ENCODE measurements around the gene GNPDA1.
A peak's percentile ranks its signal among the peaks of the same experiment; 100 is the strongest.

Gene GNPDA1

DNA sequence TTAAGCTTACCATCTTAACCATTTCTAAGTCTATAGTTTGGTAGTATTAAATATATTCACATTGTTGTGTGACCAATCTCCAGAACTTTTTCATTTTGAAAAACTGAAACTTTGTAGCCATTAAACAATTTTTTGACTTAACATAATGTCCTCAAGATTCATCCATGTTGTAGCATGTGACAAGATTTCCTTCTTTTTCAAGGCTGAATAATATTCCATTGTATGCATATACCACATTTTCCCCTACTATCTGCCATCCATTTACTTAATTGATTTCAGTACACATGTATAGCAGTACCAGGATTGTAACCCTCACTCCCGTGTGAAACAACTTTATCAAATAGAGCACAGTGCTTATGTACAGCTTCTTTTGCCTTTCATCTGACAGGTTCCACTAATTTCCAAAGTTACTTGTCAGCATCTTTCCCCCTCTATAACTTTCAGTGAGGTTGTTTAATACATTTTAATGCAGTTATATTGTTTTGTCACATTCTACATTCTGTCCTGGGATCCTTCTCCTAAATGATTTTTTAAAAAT, 7.4 kb upstream of the GNPDA1 start:
- DNase-seq = no peak

DNA sequence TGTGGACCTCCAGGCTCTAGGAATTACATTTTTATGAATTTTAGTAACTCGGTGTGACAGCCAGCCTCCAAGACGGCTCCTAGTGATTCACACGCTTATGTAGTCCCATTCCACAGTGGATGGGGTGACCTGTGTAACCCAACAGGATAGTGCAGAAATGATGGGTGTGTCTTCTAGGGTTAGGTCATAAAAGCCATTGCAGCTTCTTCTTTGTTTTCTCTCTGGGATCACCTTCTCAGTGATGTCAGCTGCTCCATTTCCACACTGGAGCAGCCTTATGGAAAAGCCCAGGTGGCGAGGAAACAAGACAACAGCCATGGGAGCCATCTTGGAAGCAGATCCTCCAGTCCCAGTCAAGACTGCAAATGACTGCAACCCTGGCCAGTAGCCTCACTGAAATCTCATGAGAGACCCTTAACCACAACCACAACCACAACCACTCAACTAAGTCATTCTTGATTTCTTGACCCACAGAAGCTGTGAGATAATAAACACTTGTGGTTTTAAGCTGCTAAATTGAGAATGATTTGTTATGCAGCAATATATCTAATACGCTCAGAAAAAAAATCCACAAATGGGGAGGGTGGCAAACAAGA, 5.1 kb upstream of the GNPDA1 start:
- DNase-seq = no peak

DNA sequence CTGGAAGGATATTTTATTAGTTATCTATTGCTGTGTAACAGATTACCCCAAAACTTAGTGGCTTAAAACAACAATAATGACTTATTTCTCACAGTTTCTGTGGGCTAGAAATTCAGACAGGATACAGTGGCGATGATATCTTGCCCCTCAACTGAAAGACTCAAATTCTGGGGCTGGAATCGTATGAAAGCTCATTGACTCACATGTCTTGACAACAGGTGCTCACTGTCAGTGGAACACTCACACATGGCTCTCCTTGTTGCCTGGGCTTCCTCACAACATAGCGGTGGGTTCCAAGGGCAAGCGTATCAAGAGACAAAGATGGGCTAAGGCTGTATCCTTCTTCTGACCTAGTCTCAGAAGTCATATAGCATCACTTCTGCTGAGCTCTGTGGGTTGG, 3.7 kb upstream of the GNPDA1 start:
- no peak for DNase-seq

DNA sequence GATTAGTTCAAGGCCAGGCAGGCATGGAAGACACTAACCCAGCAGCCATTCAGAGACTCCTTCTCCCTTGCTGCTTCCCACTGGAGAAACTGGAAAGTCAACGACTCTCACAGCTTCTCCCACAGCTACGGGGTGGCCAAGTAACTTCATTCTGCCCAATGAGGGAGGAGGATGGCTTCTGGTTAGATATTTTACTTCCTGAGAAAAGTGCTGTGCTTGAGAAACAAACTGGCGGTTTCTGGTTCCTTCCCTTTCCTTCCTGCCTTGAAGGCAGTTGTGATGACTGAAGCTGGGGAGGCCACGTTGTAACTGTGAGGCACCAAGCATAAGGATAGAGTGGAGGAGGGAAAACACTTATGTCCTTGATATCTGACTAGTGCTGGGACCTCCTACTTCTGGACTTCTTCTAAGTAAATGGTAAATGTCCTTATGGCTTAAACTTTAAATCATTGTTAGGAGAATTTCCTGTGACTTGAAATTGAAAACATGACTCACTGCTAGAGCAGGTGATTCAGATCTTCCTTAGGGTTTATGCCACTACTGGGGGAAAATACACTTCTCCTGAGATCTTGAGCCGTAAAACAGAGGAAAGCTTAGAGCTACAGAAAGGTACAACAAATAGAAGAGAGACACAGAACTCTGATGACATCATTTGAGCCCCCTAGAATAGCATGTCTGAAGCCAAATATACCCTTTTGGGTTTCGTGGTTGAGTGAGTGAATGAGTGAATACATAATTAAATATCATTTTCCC, 3.1 kb upstream of the GNPDA1 start:
- peak; percentile 70 for DNase-seq

DNA sequence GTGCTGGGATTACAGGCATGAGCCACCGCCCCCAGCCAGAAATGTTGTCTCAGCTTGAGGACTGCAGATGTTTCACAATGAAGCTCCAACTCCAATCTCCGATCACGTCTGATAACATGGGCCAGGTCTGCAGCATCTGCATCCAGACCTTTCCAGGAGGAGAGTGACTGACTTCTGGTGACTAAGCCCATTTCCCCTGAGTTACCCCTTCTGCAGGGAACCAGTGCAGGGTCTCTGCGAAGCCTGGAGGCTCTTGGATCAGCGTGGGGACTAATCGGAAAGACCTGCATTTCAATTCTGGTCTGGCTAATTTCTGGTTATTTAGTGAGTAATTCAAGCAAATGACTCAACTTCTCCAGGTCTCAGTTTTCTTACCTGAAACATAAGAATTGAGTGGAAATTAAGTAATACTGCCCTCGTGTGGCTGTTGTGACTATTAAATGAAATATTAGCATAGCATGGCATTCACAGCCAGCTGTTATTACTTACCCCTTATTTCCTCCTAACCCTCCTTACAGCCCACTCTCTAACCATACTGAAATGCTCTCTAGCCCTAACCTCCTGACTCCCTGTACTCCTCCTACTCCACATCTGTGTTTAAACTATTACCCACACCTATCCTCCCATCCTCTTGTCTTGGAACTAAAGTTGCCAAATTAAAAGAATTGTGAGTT, 2.2 kb upstream of the GNPDA1 start:
- peak; percentile 84 for DNase-seq

DNA sequence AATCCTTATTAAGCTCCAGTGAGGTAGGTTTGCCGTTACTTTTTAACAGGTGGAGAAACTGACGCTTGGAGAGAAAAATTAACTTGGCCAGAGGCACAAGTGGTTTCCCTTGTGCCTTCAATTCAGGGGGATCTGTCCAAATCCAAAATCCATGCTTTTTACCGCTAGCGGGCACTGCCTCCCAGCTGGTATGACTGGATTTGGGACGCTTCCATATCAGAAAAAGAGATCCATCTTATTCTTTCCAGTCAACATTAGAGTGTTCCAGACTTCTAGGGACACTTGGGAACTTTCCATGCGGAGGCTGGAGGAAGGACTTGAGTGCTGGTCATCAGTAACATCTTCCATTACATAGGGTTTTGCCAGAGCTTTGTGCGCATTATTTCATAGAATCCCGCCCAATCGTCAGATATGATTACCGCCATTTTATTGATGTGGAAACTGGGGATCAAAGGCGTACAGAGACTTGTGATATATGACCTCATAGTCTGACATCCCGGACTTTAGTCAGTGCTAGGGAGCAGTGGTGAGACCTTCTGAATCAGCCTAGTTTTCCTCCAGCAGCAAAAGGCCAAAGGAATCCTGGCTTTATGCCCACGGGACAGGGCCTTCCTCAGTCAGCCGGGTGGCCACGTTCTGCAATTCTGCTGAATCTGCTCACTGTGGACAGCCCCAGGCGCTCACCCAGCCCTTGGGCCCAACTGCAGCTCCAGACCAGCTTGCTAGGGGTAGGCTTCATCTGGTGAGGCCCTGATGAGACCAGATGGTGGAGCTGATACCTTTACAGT, 1.1 kb upstream of the GNPDA1 start:
- peak; percentile 65 for DNase-seq

DNA sequence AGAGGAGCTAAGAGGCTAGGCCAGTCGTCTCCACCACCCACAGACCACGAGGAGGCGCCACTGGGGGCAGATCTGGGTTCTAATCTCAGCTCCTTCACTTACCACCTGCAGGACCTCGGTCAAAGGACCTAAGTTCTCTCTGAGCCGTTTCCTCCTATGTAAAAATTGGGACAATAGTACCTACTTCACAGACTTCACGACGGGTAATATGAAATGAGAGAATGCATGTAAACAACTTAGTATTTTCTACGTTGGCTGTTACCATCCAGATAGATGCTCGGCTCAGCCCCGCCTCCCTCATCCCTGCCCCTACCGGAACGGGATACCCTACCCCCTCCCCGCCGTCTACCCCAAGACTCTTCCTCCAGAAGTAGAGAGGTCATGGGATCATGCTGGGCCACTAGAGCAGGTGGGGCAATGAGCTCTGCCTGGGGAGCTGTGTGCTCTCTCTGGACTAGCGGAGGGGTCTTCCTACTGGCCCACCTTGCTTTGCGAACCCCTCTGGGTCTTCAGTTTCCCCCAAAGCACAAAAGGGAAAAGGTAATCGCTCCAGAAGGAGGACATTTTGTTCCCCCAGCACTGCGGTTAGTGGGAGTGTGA, 541 bp downstream of the GNPDA1 start:
- peak; percentile 57 for DNase-seq

DNA sequence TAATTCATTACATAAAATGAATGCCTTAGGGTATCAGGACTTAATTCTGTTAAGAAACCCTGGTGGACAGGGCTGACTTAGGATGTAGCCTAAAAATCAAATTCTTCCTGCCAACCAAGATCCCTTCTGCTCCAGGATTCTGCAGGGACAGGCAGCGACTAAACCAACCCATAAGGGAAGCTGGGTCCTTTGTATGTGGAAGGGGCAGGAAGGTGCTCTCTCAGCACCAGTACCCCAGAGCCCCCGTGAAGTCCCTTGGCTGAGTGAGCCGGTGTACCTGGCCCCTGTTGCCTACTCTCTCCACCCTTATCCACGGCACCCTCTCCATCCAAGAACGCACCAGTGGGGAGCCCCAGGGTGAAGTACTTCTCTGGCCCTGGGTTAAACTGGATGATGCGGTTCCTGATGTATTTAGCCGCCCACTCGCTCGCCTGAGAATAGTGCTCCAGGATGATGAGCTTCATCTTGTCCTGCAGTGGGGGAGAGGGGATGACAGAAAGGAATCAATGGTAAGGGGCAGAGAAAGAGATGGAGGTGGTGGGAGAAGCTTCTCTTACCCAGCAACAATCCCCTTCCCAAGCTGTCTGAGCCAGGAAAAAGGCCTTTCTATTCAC, 1.1 kb downstream of the GNPDA1 start:
- no peak for DNase-seq

DNA sequence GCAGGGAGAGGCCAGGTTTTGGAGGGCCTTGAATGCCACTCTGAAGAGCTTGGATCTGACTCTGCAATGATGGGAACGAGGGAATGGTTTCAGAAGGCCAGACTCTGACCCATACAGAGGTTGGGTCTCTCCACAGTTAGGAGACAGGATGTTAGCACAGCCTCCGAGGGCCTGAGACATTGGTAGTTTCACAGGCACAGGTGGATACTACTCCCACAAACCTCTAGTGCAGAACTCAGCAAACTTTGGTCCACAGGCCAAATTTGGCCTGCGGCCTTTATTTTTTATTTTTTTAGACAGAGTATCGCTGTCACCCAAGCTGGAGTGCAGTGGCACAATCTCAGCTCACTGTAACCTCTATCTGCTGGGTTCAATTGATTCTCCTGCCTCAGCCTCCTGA, 2.9 kb downstream of the GNPDA1 start:
- peak; percentile 27 for DNase-seq

DNA sequence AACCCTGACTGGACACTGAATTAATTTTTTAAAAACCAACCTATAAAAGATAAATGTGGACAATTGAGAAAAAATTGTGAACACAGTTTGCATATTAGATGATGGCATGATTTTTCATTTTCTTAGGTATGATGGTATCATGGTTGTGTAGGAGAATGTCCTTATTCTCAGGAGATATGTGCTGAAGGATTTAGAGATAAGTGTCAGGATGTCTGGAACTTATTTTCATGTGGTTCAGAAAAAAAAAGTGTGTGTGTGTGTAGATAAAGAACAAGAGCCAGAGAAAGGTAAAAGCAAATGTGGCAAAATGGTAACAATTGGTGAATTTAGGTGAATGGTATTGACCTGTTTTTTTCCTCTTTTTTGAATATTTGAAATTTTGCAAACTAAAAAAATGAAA, 4.0 kb downstream of the GNPDA1 start:
- DNase-seq = no peak

DNA sequence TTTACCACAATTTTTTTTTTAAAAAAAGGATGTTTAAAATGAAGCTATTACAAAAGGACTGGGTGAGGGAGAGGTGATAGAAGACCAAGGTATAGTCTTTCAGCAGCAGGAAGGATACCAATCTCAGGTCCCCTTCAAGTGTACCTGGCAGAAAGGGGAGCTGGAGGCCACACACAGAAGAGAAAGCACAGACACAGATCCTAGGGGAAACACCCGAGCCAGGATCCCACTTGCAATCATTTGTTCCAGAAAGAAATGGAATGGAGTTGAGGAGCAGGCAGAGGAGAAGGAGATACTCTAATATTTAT, 5.6 kb downstream of the GNPDA1 start:
- DNase-seq = no peak

DNA sequence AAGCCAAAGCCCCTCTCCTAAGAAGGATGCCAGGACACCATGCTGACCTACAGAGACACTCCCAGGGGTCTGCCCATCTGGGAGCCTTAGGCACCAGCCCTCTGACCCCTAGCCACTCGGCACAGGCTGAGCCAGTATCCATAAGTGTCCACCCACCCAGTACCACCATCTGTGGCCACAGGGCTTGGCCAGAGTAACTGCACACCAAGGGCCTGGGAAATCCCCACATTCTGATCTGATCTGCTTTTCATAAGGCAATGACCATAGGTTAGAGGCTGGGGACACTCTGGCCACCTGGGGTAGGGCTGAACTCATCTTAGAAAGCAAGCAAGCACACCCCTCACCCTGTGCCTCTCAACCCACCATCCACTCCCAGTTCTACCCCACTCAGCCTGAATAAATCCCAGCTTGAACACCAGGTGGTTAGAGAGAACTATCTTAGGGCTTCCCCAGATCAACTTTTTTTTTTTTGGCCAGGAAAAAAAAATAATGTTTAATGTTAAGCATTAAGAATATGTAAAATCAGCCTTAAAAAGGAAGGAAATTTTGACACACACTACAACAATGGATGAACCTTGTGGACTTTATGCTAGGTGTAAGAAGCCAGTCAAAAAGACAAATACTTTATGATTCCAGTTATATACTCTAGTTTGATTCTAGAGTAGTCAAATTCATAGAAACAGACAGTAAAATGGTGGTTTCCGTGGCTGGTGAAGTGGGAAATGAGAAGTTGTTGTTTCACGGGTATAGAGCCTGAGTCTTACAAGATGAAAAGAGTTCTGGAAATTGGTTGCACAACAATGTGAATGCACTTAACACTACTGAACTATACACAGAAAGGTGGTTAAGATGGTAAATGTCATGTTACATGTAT, 6.2 kb downstream of the GNPDA1 start:
- no peak for DNase-seq

DNA sequence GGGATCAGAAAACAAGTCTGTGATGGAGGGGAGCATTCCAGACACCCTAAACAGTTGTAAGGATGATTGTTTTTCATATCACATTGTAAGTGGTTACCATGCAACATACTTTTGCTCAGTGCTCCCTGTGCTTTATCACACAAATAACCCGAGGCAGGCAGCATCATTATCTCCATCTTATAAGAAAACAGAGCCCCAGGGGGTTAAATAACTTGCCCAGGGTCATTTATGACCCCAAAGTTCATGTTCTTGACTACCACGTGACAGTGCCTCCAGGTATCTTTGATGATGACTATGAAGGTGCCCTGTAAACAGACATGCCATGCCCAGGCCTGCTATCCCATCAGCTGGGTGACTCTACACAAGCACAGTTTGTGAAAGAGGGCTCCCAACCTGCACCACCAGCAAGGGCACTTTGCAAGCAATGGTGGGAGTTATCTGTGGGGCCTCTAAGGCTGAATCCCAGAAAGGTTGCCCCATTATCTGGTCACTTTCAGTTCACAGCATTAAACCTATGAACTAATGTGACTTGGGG, 9.5 kb downstream of the GNPDA1 start:
- DNase-seq = no peak

DNA sequence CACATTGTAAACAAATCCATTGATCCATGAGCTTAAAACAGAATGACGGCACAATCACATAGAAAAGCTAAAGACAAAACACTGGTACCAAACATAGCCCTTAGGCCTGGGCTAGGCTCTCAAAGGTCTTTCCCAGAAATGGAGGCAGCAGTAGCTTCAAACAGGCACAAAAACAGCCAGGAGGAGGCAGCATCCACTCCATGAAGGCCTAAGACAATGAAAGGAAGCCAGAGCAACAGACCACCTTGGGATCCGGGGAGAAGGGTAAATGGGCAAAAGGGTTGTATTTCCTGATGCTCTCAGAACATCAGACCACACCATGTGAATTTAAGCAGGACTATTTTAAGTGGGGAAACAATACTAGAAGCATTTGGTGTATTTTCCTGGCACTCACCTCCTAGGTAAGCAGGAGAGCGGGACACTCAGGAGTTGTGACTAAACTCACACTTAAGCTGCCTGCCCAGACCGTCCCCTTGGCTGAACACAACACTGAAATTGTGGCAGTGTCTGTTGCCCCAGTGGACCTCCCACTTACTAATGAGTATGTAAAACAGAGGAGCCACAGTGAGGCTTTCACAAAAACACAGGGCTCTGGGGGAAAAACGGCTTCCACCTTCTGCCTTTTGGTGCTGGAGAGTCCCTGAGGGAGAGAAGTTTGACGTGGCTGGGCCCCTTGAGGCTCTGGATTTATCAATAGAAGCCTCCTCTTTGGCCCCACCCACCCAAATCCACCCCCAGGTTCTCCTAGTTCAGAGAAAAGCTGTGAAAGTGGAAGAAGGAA, 11.9 kb downstream of the GNPDA1 start:
- DNase-seq = no peak

DNA sequence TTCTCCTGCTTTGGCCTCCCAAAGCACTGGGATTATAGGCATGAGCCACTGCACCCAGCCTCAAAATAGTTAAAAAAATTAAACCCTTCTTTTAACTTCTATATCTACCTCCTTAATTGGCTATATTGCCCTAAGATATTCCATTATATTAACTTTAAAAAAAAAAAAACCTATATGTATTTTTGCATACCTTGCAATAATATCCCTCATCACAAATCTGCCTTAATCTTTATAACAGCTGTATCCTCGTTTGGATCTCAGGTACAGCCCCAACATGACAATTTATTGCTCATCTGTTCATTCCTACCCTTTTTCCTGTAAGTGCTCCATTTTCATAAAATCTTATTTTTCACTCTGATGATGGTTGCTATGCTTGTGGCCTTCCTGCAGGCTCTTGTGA, 12.7 kb downstream of the GNPDA1 start:
- DNase-seq = no peak

DNA sequence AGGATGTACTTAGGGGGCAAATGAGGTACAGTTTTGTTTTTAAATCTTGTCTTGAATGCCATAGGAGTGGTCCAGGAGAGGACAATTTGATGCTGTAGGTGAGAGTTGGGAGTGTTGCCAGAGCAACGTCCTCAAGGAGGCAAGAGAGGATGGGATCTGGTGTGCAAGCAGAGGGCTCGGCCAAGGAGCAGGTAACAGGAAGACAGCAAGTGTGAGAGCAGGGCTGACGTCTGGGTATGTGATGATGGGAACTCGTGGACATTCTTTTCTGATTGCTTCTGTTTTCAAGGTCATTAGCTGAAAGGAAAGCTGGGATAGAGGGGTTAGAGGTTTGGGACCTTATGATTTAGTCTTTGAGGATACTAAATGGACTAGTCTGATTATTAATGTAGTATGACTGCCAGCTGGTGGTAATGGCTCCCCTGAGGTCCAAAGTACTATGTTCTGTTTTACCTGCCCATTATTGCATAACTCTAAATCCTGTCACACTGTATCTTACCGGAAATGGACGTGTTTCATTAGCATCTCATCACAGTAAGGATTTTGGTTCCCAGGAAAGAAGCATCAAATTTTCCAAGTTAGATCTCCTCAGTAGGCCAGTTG, 15.4 kb downstream of the GNPDA1 start:
- DNase-seq = no peak

DNA sequence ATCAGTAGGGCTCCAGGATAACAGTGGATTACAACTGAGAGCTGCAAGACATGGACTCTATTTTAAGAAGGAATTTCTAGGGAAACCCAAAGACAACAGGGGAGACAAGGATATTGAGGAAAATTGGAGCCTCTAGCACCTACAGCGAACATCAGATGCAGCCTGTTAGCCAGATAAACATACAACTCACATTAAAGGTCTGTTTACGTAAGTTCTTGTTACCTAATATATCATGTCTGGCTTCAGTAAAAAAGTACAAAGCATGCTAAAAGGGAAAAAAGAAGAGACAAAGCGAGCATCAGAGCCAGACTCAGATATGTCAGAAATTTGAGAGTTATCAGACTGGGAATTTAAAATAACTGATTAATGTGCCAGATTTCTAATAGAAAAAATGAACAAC, 17.2 kb downstream of the GNPDA1 start:
- DNase-seq = no peak

DNA sequence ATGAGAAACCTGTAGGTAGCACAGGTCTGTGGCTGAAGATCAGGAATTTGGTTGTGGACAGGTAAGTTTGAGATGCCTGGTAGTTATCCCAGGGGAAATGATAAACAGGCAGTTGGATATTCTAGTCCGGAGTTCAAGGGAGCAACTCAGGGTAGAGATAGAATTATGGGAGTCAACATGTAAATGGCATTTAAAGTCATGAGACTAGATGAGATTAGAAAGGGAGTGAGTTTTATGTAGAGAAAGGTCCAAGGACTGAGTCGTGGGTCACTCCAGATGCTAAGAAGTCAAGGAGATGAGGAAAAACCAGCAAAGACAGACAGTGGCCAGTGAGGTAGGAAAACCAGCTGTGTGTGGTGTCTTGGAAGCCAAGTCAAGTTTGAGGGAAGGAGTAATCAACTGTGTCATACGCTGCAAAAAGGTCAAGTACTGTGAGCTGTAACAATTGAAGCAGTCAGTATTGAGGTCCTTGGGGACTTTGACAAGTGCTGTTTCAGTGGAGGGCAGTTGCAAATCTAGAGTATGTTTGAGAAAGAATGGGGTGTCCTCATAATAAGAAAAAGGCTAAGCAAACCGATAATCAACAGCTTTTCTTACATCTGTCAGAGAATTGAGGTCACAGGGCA, 18.2 kb downstream of the GNPDA1 start:
- no peak for DNase-seq

DNA sequence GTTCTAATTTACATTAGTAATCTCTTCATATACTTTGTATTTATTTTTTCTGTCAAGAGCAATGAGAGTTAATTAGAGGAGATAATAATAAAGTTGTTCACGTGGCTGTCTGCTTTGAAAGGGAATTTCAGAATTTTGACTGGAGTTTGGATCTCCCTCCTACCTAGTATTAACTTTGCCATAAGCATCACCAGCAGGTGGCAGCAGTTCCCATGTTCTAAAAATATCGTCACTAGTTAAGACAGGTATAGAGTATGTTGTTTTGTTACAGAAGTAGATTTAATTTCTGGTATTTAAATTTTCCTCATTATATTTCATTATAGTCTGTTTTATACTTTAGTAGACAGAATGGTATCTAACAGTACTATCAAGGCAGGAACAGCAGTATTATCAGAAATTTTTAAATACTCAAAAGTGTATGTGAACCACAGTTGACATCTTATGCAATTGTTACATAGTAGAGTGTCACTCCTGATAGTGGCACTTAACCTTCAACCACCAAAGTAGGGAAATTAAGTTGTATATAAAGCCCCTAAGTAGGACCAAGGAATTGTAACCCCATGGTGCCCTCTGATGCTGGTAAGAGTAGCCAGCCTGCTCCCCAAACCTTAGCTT, 20.4 kb downstream of the GNPDA1 start:
- DNase-seq = peak; percentile 76
